ENCODE results near the gene KCP. TPM values are rescaled to one million over a fixed set of nuclear protein-coding genes. Genes with fewer than 3 reads are reported as not detected.

The KCP gene
- total and polyA plus RNA-seq, 2 donors (not counting 1 experiment from before 2014, with no cell fraction given): 2.3 to 3.8 TPM

DNA sequence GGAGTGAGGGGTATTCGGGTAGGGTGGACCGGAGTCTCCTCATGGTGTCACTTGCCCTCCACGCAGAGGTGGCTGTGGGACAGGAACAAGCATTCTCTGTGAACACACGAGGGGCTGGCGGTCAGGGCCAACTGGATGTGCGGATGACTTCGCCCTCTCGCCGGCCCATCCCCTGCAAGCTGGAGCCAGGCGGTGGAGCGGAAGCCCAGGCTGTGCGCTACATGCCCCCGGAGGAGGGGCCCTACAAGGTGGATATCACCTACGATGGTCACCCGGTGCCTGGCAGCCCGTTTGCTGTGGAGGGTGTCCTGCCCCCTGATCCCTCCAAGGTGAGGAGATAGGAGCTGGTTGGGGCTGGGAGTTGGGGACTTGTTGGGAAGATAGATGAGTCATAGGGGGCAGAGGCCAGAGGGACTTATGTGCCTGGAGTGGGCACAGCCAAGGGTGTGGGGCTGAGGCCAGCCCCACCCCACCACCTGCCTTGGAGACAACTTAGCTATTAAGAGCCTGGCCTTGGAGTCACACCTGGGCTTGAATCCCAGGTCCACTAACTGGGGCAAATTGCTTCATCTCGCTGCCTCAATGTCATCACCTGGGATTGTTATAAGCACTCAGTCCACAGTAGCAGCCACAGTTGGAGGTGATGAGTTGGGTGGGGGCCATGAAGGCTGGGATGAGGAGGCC, 66.4 kb downstream of the KCP start:
- POLR2A ChIA-PET: no interaction called here
- no peak for ATAC-seq (ENCODE audit: low read depth)

More for the DNA sequence above, 66.4 kb downstream of the KCP start:
- intact Hi-C loops (cut with micrococcal nuclease): loop anchor here (2.0 kb wide), 1 partner anchor 247 kb away; no protein-coding TSS in a partner anchor
- no peak for DNase-seq
- no peak overlapping the region for H3K27ac Mint-ChIP-seq
- H3K36me3 ChIP-seq (replicated peaks in 1 of 2; ENCODE audit: control extremely low read depth in 1 of 2, control insufficient read depth in 1 of 2, extremely low read depth in 1 of 2, insufficient read depth in 2 of 2, low read length in 1 of 2): no peaks in the 10 kb centered on the region
- H3K9me3 ChIP-seq (ENCODE audit: control extremely low read depth in 1 of 3, control insufficient read depth in 2 of 3, insufficient read depth in 1 of 3, low read length in 2 of 3): no peaks in the 10 kb centered on the region
- TF ChIP-seq, protein P1, sequence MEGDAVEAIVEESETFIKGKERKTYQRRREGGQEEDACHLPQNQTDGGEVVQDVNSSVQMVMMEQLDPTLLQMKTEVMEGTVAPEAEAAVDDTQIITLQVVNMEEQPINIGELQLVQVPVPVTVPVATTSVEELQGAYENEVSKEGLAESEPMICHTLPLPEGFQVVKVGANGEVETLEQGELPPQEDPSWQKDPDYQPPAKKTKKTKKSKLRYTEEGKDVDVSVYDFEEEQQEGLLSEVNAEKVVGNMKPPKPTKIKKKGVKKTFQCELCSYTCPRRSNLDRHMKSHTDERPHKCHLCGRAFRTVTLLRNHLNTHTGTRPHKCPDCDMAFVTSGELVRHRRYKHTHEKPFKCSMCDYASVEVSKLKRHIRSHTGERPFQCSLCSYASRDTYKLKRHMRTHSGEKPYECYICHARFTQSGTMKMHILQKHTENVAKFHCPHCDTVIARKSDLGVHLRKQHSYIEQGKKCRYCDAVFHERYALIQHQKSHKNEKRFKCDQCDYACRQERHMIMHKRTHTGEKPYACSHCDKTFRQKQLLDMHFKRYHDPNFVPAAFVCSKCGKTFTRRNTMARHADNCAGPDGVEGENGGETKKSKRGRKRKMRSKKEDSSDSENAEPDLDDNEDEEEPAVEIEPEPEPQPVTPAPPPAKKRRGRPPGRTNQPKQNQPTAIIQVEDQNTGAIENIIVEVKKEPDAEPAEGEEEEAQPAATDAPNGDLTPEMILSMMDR (IDR thresholded peaks at IDR 0.05): no peak
- no peak for TF ChIP-seq EZH2 (IDR thresholded peaks at IDR 0.05; ENCODE audit: borderline replicate concordance, insufficient read depth, low read depth, low read length, poor library complexity, severe bottlenecking)
- no peak overlapping the region for H3K9ac ChIP-seq (ENCODE audit: low read length)
- H4K20me1 ChIP-seq (ENCODE audit: control insufficient read depth, insufficient read depth, low read length, poor library complexity, severe bottlenecking): no peaks in the 10 kb centered on the region
- H3K4me1 Mint-ChIP-seq: peaks cover 4% of the 10 kb centered on the region
- H3K4me2 ChIP-seq (replicated peaks; ENCODE audit: low read depth, low read length, poor library complexity, severe bottlenecking): no peak overlapping the region
- H3K4me3 ChIP-seq (ENCODE audit: control extremely low read depth in 1 of 5, extremely low read depth in 1 of 5, insufficient read depth in 1 of 5, low read depth in 2 of 5, low read length in 4 of 5): no peak overlapping the region
- H3K27me3 Mint-ChIP-seq: no peaks in the 10 kb centered on the region
- WGBS (ENCODE audit: insufficient coverage): 99% methylated on average over 17 of the region's 17 CpGs
- H3K4me1 ChIP-seq (ENCODE audit: control insufficient read depth in 2 of 2, insufficient read depth in 2 of 2, low read length in 2 of 2): peaks cover 0 to 11% of the 10 kb centered on the region in 2 donors
- CTCF ChIA-PET: interaction anchor here (2.3 kb wide), 1 partner anchor 39 kb away, joined by 13 read pairs; no protein-coding TSS in a partner anchor
- no peaks in the 10 kb centered on the region for H3K9me3 Mint-ChIP-seq (ENCODE audit: insufficient read depth)
- no peak overlapping the region for H2AFZ ChIP-seq (ENCODE audit: insufficient read depth, low read depth, low read length, poor library complexity, severe bottlenecking)
- no peaks in the 10 kb centered on the region for H3K27me3 ChIP-seq (replicated peaks in 1 of 4; ENCODE audit: control extremely low read depth in 1 of 4, control insufficient read depth in 3 of 4, insufficient read depth in 4 of 4, low read length in 3 of 4)
- no peak overlapping the region for H3K27ac ChIP-seq (ENCODE audit: low read length in 2 of 2)
- H3K79me2 ChIP-seq (ENCODE audit: control insufficient read depth, insufficient read depth, low read length): no peaks in the 10 kb centered on the region
- no peak overlapping the region for H3K4me3 Mint-ChIP-seq
